ENCODE measurements around the gene ZNF275. TPM values are rescaled to one million over a fixed set of nuclear protein-coding genes. Genes with fewer than 3 reads are reported as not detected.

ZNF275 gene
- total RNA-seq, 1 experiment from 2014 or later: 9.8 TPM

DNA sequence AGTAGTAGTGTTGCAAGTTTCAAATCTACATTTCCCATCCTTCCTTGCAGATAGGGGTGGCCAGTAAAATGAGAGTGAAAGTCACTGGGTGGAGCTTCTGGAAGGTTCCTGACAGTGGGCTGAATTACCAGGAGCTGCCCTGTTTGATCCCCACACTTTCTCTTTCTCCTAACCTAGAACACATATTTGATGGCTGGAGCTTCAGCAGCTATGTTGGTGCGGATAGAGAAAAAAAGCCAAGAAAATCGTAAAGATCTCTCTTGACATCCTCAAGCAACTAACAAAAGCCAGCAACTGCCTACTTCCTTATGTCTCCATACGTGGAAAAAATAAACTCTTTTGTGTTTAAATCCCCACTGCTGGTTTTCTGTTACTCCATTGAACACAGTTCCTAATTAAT is 32.2 kb downstream of the ZNF275 start:
- DNase-seq (ENCODE audit: low spot score): no peak
- no peak for ATAC-seq
- ChIA-PET CTCF (no interaction called here), POLR2A (no interaction called here)
- Mint-ChIP-seq H3K4me3 (no peak overlapping the region), H3K36me3 (no peaks in the 10 kb centered on the region), H3K9me3 (peaks cover 3% of the 10 kb centered on the region; the same call in 1 of the 2 replicates), H3K27ac (no peak overlapping the region), H3K27me3 (ENCODE audit: low read depth) (peaks cover 3% of the 10 kb centered on the region), H3K4me1 (no peaks in the 10 kb centered on the region)
- no peak for TF ChIP-seq PRDM15 (CRISPR knock-in tag; IDR thresholded peaks at IDR 0.05)

- ATAC-seq (no peak), DNase-seq (ENCODE audit: low spot score) (no peak)
- ChIA-PET CTCF (no interaction called here), POLR2A (no interaction called here)
- H3K4me1 Mint-ChIP-seq: no peaks in the 10 kb centered on the region
- H3K36me3 Mint-ChIP-seq: no peaks in the 10 kb centered on the region
- H3K4me3 Mint-ChIP-seq: no peak overlapping the region
- H3K27ac Mint-ChIP-seq: no peak overlapping the region
- peaks cover 3% of the 10 kb centered on the region for H3K27me3 Mint-ChIP-seq (ENCODE audit: low read depth)
- no peak for TF ChIP-seq NR3C1 (CRISPR knock-in tag; conservative IDR thresholded peaks at IDR 0.05; ENCODE audit: low read depth)
- no peak for TF ChIP-seq FOXP4 (CRISPR knock-in tag; IDR thresholded peaks at IDR 0.05)
- TF ChIP-seq ATF3 (CRISPR knock-in tag; conservative IDR thresholded peaks at IDR 0.05): no peak
- no peak for TF ChIP-seq ESRRA (CRISPR knock-in tag; IDR thresholded peaks at IDR 0.05; ENCODE audit: borderline replicate concordance)
- no peak for TF ChIP-seq TEAD4 (CRISPR knock-in tag; IDR thresholded peaks at IDR 0.05)
- no peak for TF ChIP-seq MYBL2 (CRISPR knock-in tag; IDR thresholded peaks at IDR 0.05)
- TF ChIP-seq, protein P1, sequence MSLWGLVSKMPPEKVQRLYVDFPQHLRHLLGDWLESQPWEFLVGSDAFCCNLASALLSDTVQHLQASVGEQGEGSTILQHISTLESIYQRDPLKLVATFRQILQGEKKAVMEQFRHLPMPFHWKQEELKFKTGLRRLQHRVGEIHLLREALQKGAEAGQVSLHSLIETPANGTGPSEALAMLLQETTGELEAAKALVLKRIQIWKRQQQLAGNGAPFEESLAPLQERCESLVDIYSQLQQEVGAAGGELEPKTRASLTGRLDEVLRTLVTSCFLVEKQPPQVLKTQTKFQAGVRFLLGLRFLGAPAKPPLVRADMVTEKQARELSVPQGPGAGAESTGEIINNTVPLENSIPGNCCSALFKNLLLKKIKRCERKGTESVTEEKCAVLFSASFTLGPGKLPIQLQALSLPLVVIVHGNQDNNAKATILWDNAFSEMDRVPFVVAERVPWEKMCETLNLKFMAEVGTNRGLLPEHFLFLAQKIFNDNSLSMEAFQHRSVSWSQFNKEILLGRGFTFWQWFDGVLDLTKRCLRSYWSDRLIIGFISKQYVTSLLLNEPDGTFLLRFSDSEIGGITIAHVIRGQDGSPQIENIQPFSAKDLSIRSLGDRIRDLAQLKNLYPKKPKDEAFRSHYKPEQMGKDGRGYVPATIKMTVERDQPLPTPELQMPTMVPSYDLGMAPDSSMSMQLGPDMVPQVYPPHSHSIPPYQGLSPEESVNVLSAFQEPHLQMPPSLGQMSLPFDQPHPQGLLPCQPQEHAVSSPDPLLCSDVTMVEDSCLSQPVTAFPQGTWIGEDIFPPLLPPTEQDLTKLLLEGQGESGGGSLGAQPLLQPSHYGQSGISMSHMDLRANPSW (CRISPR knock-in tag; conservative IDR thresholded peaks at IDR 0.05; ENCODE audit: low read depth): no peak
- no peak for TF ChIP-seq JUN (CRISPR knock-in tag; IDR thresholded peaks at IDR 0.05)
- TF ChIP-seq, protein P2, sequence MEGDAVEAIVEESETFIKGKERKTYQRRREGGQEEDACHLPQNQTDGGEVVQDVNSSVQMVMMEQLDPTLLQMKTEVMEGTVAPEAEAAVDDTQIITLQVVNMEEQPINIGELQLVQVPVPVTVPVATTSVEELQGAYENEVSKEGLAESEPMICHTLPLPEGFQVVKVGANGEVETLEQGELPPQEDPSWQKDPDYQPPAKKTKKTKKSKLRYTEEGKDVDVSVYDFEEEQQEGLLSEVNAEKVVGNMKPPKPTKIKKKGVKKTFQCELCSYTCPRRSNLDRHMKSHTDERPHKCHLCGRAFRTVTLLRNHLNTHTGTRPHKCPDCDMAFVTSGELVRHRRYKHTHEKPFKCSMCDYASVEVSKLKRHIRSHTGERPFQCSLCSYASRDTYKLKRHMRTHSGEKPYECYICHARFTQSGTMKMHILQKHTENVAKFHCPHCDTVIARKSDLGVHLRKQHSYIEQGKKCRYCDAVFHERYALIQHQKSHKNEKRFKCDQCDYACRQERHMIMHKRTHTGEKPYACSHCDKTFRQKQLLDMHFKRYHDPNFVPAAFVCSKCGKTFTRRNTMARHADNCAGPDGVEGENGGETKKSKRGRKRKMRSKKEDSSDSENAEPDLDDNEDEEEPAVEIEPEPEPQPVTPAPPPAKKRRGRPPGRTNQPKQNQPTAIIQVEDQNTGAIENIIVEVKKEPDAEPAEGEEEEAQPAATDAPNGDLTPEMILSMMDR (IDR thresholded peaks at IDR 0.05): no peak
- no peak for TF ChIP-seq FOXK1 (CRISPR knock-in tag; IDR thresholded peaks at IDR 0.05)
- TF ChIP-seq, protein P3, sequence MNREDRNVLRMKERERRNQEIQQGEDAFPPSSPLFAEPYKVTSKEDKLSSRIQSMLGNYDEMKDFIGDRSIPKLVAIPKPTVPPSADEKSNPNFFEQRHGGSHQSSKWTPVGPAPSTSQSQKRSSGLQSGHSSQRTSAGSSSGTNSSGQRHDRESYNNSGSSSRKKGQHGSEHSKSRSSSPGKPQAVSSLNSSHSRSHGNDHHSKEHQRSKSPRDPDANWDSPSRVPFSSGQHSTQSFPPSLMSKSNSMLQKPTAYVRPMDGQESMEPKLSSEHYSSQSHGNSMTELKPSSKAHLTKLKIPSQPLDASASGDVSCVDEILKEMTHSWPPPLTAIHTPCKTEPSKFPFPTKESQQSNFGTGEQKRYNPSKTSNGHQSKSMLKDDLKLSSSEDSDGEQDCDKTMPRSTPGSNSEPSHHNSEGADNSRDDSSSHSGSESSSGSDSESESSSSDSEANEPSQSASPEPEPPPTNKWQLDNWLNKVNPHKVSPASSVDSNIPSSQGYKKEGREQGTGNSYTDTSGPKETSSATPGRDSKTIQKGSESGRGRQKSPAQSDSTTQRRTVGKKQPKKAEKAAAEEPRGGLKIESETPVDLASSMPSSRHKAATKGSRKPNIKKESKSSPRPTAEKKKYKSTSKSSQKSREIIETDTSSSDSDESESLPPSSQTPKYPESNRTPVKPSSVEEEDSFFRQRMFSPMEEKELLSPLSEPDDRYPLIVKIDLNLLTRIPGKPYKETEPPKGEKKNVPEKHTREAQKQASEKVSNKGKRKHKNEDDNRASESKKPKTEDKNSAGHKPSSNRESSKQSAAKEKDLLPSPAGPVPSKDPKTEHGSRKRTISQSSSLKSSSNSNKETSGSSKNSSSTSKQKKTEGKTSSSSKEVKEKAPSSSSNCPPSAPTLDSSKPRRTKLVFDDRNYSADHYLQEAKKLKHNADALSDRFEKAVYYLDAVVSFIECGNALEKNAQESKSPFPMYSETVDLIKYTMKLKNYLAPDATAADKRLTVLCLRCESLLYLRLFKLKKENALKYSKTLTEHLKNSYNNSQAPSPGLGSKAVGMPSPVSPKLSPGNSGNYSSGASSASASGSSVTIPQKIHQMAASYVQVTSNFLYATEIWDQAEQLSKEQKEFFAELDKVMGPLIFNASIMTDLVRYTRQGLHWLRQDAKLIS (CRISPR knock-in tag; IDR thresholded peaks at IDR 0.05; ENCODE audit: borderline replicate concordance): no peak
- TF ChIP-seq CREM (CRISPR knock-in tag; IDR thresholded peaks at IDR 0.05): no peak
- TF ChIP-seq USF2 (CRISPR knock-in tag; IDR thresholded peaks at IDR 0.05): no peak
- peaks cover 3% of the 10 kb centered on the region; the same call in 1 of the 2 replicates for H3K9me3 Mint-ChIP-seq
These were observed 33.1 kb downstream of the ZNF275 start for GRCh38 chrX:153366878-153367538.

Data from WTC11 (cell line).